GM04504 (cell line): ENCODE measurements around the gene SARDH.
A peak's percentile ranks its signal among the peaks of the same experiment; 100 is the strongest.
"Not testable (repeated sequence)": the region's sequence is repeated elsewhere in the genome, so short reads cannot be mapped to it uniquely, and the experiment has no call there.

Source experiments
- DNase-seq: peaks from one replicate; pipeline ENCODE4 v3.0.0-alpha.2; 2012; ENCODE audit warnings: low read depth

Gene SARDH

DNA sequence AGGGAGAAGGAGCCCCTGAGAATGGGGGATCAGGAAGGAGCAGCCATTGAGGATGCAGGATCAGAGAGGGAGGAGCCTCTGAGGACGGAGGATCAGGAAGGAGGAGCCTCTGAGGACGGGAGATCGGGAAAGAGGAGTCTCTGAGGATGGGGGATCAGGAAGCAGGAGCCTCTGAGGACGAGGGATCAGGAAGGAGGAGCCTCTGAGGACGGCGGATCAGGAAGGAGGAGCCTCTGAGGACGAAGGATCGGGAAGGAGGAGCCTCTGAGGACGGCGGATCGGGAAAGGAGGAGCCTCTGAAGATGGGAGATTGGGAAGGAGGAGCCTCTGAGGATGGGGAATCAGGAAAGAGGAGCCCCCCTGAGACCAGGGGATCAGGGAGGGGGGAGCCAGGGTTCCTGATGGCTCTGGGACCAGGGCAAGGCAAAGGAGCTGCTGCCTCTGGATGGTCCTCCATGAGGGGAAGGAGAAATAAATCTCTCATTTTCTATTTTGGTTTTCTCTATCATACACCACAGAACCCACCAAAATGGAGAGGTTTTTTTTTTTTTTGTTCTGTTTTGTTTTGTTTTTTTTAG, 22.6 kb upstream of the SARDH start:
- DNase-seq = no peak

DNA sequence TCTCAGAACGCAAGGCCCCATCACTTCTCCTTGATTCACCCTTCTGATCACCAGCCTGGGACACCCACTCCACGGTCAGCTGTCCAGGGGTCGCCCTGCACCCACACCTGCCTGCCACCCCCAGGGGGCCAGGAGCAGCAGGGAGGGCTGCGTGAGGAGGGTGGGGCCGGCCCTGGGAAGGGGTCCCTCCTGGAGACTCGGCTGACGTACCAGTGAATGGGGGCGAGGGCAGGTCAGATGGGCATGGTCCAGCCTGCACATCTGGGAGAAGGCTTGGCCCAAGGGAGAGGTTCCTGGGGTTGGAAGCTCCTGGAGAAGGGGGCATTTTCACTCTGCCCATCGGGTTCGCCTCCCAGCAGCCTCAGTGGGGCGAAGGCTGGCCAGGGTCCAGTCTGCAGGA, 21.8 kb upstream of the SARDH start:
- DNase-seq = no peak

- no peak for DNase-seq
Measured at GRCh38 chr9:133759146-133759900, 21.2 kb upstream of the SARDH start.

DNA sequence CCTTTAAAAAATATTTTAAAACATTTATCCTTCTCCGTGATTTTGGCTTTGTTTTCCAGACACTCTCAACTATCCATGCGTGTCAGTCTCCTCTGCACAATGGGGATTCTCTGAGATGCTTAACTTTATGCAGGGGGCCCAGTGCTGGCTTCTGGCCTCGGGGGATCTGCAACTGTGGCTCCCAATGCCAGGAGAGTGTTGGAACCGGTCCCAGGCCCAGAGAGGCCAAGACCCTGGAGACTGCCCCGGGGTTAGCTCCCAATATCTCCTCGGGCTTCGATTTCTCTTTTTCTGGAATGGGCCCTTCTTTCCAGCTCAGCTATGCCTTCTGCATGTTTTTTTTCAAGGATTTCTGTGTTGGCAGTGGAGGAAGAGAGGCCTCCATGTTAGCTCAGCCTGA, 20.1 kb upstream of the SARDH start:
- no peak for DNase-seq

DNA sequence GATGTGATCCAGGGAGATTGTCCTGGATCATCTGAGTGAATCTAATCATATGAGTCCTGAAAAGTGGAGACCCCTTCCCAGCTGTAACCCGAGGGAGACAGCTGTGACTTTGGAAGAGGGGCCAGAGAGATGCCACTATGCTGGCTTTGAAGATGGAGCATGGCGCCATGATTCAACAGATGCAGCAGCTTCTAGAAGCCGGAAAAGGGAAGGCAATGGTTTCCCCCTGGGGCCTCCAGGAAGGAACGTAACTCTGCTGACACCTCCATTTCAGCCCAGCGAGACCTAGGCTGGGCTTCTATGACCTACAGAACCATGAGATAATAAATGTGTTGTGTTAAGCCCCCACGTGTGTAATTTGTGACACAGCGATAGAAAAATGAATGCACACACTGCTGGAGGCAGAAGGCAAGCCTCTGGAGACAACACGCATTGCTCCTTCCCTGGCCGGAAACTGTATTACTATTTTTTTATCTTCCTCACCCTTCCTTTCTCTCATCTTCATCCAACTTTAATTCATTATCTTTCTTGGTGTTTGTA, 16.6 kb upstream of the SARDH start:
- no peak for DNase-seq

- no peak for DNase-seq
Measured at GRCh38 chr9:133754187-133754586, 16.0 kb upstream of the SARDH start.

DNA sequence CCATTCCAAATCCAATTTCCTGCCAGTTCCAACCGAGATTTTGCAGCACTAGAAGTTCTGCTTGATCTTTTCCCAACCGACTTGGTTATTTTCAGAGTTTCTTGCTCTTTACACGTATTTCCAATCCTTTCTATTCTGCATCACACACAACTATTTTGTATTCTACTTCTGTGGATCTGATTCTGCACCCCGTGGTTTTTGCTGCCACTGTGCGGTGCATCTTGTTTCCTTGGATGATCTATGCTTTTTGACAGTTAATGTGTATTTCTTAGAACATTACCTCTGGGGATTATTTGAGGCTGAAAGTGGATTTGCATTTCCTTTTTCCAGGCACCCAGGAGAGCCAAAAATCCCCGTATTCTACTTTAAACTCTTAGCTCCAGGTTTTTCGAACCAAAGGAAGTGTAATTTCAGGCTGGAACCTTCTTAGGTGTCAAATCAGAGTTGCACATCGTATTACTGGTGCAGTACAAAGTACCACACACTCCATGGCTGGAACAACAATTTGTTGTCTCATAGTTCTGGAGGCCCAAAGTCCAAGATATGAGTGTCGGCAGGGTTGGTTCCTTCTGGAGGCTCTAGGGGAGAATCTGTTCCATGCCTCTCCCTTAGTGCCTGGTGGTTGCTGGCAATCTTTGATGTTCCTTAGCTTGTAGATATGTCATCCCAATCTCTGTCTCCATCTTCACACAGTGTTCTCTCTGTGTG, 14.7 kb upstream of the SARDH start:
- DNase-seq = no peak

DNA sequence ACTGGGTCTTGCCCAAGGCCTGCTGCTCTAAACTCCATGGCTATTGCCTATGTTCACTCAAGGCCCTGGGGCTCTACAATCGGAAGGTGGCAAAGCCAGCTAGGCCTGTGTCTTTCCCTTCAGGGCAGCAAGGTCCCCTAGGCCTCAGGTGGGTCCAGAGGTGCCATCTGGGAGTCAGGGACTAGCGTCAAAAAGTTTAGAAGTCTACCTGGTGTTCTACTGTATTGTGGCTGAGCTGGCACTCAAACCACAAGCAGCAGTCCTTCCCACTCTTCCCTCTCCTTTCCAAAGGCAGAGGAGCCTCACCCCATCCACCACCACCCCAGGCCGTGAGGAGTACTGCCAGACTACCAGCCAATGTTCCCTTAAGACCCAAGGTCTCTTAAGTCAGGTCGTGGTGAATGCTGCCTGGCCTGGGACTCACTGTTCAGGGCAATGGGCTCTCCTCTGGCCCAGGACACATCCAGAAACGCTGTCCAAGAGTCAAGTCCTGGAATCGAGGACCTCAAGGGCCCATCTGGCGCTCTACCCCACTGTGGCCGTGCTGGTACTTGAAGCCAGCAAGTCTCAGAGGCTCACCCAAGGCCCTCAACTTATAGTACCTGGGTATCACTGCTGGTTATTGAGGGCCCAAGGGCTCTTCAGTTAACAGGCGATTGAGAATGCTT, 13.0 kb upstream of the SARDH start:
- DNase-seq = no peak

- no peak for DNase-seq
Measured at GRCh38 chr9:133747309-133747708, 9.2 kb upstream of the SARDH start.

GRCh38 chr9:133744528-133744927, 6.4 kb upstream of the SARDH start:
- DNase-seq = not testable (repeated sequence)

DNA sequence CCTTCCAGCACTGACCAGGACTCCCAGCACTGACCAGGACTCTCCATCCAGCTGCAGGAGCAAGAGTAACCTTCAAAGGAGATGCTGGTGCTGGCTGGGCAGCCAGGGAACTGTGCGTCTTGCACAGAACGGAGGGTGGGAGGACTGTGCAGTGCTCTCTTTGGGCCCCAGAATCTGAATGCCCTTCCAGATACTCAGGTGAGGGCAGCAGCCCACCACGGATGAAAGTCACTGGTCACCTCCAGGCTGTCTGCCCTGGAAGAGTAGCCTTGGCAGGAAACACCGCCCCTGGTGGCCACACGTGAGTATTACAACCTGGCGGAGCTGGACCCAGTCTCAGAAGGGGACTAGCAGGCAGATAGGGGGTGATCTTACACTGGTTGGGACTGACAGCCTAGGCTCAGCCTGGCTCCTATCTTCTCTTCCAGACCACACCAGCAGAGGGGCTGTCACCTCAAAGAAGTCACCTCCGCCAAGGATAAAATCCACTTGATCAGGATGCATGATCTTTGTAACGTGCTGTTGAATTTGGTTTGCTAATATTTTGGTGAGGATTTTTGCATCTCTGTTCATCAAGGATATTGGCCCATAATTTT, 4.8 kb upstream of the SARDH start:
- peak; percentile 34 for DNase-seq

- no peak for DNase-seq
Measured at GRCh38 chr9:133742251-133742650, 4.1 kb upstream of the SARDH start.

- no peak for DNase-seq
Measured at GRCh38 chr9:133741716-133742115, 3.6 kb upstream of the SARDH start.

- DNase-seq = no peak
Measured at GRCh38 chr9:133740911-133741310, 2.8 kb upstream of the SARDH start.

DNA sequence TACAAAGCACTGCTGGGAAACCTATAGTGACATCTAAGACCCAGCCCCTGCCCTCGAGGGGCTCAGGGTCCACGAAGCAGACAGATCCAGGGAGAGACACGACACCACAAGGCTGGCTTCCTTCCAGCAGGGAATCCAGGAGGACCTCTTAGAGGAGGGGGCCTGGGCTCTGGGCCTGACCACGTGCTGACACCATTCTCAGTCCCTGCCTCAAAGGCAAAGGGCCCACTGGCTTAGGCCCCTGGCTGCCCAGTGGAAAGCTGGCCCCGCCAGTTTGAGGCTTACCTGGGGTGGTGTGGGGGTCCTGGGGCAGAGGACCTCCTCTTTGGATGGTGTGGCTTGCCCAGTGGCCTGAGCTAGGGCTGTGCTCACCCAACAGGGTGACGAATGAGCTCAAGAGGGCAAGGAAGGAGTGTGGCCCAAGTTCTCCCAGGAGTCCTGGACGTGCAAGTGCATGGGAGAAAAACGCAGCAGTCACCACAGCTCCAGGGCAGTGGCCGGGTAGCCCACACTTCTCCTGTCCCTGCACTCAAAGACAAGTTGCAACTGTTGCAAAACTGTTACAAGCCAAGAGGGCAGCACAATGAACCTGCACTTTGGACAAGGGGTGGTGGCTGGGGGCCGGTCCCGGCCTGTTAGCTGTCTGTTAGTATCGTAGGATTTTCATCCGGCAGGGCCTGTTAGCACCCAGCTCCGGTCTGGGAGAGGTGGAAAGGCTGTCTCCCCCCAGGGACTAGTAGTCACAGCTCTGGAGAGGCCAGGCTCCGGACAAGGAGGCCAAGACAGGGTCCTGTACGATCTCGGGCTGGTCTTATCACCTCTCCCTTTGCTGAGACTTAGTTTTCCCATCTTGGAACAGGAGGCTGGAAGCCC, 1.5 kb upstream of the SARDH start:
- no peak for DNase-seq

- no peak for DNase-seq
Measured at GRCh38 chr9:133738640-133739225, 581 bp upstream of the SARDH start.

DNA sequence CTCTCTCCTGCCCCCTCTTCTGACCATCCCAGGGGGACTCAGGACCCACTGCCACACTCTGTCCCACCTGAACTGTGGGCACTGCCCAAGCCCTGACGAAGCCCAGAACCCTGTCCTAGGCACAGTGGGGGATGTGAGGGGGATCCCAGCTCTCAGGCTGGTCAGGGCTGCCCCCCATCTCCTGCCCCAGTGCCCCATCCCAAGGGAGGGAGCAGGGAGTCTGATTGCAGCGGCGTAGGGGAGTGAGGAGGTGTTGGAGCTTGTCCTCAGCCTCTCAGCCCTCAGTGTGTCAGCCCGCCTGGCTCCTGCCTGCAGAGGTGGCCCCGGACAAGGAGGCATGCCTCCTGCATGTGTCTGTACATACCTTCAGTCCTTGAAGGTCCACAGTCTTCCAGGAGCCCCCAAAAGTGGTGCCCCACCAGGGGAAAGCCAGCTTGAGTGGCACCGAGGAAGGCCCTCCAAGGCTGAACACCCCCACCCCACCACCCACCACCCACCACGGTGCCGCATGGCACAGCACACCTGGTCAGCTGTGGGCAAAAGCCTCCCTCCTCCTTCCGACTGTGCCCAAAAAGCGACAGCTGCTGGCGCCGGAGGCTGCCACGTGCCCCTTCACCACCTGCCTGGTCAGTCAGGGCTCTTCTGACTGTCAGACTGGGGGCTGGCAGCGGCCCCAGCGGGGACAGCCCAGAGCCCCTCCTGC, 930 bp downstream of the SARDH start:
- DNase-seq = no peak

DNA sequence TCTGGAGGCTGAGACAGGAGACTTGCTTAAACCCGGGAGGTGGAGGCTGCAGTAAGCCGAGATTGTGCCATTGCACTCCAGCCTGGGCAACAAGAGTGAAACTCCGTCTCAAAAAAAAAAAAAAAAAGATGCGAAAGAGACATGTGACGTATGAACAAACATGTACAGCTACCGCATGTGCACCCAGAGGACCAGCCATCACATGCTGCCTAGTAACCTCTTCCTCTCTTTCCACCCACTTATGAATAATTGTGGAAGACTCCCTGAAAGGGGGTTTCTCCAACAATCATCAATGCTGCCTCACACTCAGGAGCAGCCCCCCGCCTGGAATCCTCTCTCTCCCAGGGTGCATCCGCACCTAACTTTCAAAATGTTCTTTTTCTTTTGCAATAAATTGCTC, 2.2 kb downstream of the SARDH start:
- DNase-seq = no peak

DNA sequence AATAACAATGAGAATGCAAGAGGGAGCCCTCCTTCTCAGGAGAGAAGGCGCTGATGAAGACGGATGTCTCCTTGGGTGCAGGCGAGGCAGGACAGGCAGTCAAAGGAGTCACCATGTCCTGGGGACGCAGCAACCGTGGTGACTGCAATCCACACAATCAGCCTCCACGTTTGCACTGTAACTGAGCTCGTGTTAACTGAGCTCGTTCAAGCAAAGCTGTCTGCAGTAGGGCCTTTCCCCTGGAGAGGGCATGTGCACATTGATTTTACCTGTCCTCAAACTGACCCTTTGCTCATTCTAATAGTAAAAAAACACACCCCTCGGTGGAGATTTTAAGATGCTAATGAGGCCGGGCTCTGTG, 2.8 kb downstream of the SARDH start:
- DNase-seq = no peak
